K562 (cell line): ENCODE measurements around the gene RASSF3. TPM values are rescaled to one million over a fixed set of nuclear protein-coding genes. Genes with fewer than 3 reads are reported as not detected.

Experiments
- BRF1 ChIP-seq: IDR thresholded peaks from 3 replicates; pipeline ENCODE4 v1.6.1; 2011; ENCODE audit warnings: borderline replicate concordance, mild to moderate bottlenecking; ENCODE audit not compliant: insufficient read length; ENCODE audit errors: extremely low read depth
- CBX8 ChIP-seq: fragments of 200-600 bp; sonication (generic); IDR thresholded peaks from 2 replicates; pipeline ENCODE4 v1.6.1; 2012; ENCODE audit warnings: borderline replicate concordance, mixed run types, low read depth, mild to moderate bottlenecking, moderate library complexity, mixed read lengths, low read length, control low read depth, inconsistent platforms; ENCODE audit not compliant: poor library complexity, severe bottlenecking; ENCODE audit errors: extremely low read depth
- CEBPB ChIP-seq: fragments of 450-650 bp; IDR thresholded peaks from 2 replicates; pipeline ENCODE4 v1.6.1; 2016; ENCODE audit warnings: missing genetic modification characterization, missing compliant biosample characterization
- CREB3 ChIP-seq: fragments of 450-650 bp; conservative IDR thresholded peaks from 2 replicates; pipeline ENCODE4 v1.6.1; 2016; ENCODE audit warnings: missing genetic modification characterization, low read depth, mild to moderate bottlenecking, missing compliant biosample characterization, moderate library complexity
- CUX1 ChIP-seq: fragments of 200-800 bp; sonication (Bioruptor generic); IDR thresholded peaks from 2 replicates; pipeline ENCODE4 v1.6.1; 2016; ENCODE audit warnings: missing genetic modification characterization, missing compliant biosample characterization
- DNMT1 ChIP-seq: fragments of 450-650 bp; IDR thresholded peaks from 2 replicates; pipeline ENCODE4 v1.6.1; 2016; ENCODE audit warnings: antibody characterized with exemption, mild to moderate bottlenecking
- JUND ChIP-seq, 2 experiments: IDR thresholded peaks; 2 replicates in 1 of 2; 3 replicates in 1 of 2; pipeline ENCODE4 v1.6.1; 2011; ENCODE audit warnings: borderline replicate concordance in 2 of 2, low read depth in 2 of 2, low read length in 2 of 2, improper control_type of control experiment in 1 of 2, missing biosample characterization in 1 of 2, missing genetic modification characterization in 1 of 2, missing genetic modification reagents in 1 of 2
- MEF2A ChIP-seq: IDR thresholded peaks from 2 replicates; pipeline ENCODE4 v1.6.1; 2011; ENCODE audit warnings: low read depth, mild to moderate bottlenecking, low read length, moderate library complexity; ENCODE audit not compliant: control insufficient read depth
- PHF21A ChIP-seq: fragments of 450-650 bp; IDR thresholded peaks from 2 replicates; pipeline ENCODE4 v1.6.1; 2017; ENCODE audit warnings: low read depth, borderline replicate concordance
- RBM15 ChIP-seq: fragments of 200-400 bp; formaldehyde crosslinking; IDR thresholded peaks from 2 replicates; pipeline ENCODE4 v1.6.1; 2018; ENCODE audit warnings: mild to moderate bottlenecking, low read length, moderate library complexity; ENCODE audit not compliant: insufficient read depth
- SMARCA5 ChIP-seq: fragments of 450-650 bp; IDR thresholded peaks from 2 replicates; pipeline ENCODE4 v1.6.1; 2016
- SUPT5H ChIP-seq: fragments of 450-650 bp; IDR thresholded peaks from 2 replicates; pipeline ENCODE4 v1.6.1; 2016
- TBP ChIP-seq: optimal IDR thresholded peaks from 2 replicates; pipeline ENCODE3; 2011; ENCODE audit warnings: low read depth, low read length, improper control_type of control experiment
- TEAD2 ChIP-seq: fragments of 450-650 bp; IDR thresholded peaks from 2 replicates; pipeline ENCODE4 v1.6.1; 2016; ENCODE audit warnings: missing genetic modification characterization, control low read depth, missing compliant biosample characterization
- TGIF2 ChIP-seq: sonication (generic); formaldehyde crosslinking; IDR thresholded peaks from 2 replicates; pipeline ENCODE4 v1.8.1; 2022; ENCODE audit warnings: mild to moderate bottlenecking, missing genetic modification reagents, moderate library complexity
- XRCC4 ChIP-seq: IDR thresholded peaks from one replicate; pipeline ENCODE4 v1.6.1; 2011; ENCODE audit not compliant: insufficient read depth, insufficient read length; ENCODE audit errors: extremely low read depth
- ZNF232 ChIP-seq: sonication (generic); formaldehyde crosslinking; IDR thresholded peaks from 2 replicates; pipeline ENCODE4 v1.8.0; 2022; ENCODE audit warnings: mild to moderate bottlenecking, missing genetic modification reagents
- polyA plus RNA-seq, 8 experiments: library from polyadenylated mRNA; depleted of rRNA in 4 of 8; stranded (reverse) in 5 of 8; unstranded in 3 of 8; fragments of >200 nt; fragmentation: Nextera tagmentation in 2 of 8; fragmentation: Illumina TruSeq in 1 of 8; extraction: Ambion mirVana in 2 of 8; extraction: Trizol in 1 of 8; gene quantifications; 2 replicates each; pipeline versions ENCODE4 v1.2.1 to v1.2.3, GENCODE V29; 2011 to 2014; ENCODE audit warnings: inconsistent platforms in 1 of 8, missing spikeins in 1 of 8
- total RNA-seq, 7 experiments: library from RNA; depleted of rRNA in 6 of 7; stranded (reverse); fragments of >200 nt in 6 of 7; fragmentation: Illumina TruSeq in 2 of 7; extraction: Trizol in 2 of 7; gene quantifications; 2 replicates each; pipeline versions ENCODE4 v1.2.1 to v1.2.3, GENCODE V29; 2011 to 2021; ENCODE audit warnings: low replicate concordance in 1 of 7
- TF ChIP-seq, protein P1 (sequence below), 2 experiments: fragments of 200-800 bp in 1 of 2; sonication (Bioruptor generic) in 1 of 2; sonication (generic) in 1 of 2; formaldehyde crosslinking in 1 of 2; IDR thresholded peaks in 1 of 2; conservative IDR thresholded peaks in 1 of 2; 2 replicates each; pipeline versions ENCODE4 v1.5.0 to v1.6.1; 2016 to 2020; ENCODE audit warnings: missing compliant biosample characterization in 1 of 2, missing genetic modification characterization in 1 of 2, missing genetic modification reagents in 1 of 2

RASSF3 gene
- total and polyA plus RNA-seq, 9 of the 15 experiments (the other 6 are each of a cell fraction or from before 2014, with no cell fraction given), result 3.7 to 39.2 (median 20.2) TPM

- TF ChIP-seq CREB3 (tag) (no peak), JUND (IDR thresholded peaks at IDR 0.05; ENCODE audit: borderline replicate concordance, low read depth, low read length) (0 out of 2 replicates have a peak, but pooled peaks have one; percentile 4), JUND (tag; IDR thresholded peaks at IDR 0.05; ENCODE audit: borderline replicate concordance, low read depth, low read length) (no peak), TGIF2 (CRISPR knock-in tag) (no peak), ZNF232 (CRISPR knock-in tag) (no peak), SUPT5H (peak; percentile 63), SMARCA5 (no peak), RBM15 (no peak), MEF2A (no peak), PHF21A (no peak), XRCC4 (no peak), CBX8 (no peak), TEAD2 (tag) (no peak), CEBPB (tag) (no peak), TBP (no peak), BRF1 (no peak), DNMT1 (no peak), CUX1 (CRISPR knock-in tag) (no peak)
- TF ChIP-seq, protein P1, sequence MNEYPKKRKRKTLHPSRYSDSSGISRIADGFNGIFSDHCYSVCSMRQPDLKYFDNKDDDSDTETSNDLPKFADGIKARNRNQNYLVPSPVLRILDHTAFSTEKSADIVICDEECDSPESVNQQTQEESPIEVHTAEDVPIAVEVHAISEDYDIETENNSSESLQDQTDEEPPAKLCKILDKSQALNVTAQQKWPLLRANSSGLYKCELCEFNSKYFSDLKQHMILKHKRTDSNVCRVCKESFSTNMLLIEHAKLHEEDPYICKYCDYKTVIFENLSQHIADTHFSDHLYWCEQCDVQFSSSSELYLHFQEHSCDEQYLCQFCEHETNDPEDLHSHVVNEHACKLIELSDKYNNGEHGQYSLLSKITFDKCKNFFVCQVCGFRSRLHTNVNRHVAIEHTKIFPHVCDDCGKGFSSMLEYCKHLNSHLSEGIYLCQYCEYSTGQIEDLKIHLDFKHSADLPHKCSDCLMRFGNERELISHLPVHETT (CRISPR knock-in tag; conservative IDR thresholded peaks at IDR 0.05 in 1 of 2, IDR thresholded peaks at IDR 0.05 in 1 of 2), result no peak
Measured at GRCh38 chr12:64610660-64611340, 505 bp downstream of the RASSF3 start (continued).
